Measurements from ENCODE around the gene FGF12.

DNA sequence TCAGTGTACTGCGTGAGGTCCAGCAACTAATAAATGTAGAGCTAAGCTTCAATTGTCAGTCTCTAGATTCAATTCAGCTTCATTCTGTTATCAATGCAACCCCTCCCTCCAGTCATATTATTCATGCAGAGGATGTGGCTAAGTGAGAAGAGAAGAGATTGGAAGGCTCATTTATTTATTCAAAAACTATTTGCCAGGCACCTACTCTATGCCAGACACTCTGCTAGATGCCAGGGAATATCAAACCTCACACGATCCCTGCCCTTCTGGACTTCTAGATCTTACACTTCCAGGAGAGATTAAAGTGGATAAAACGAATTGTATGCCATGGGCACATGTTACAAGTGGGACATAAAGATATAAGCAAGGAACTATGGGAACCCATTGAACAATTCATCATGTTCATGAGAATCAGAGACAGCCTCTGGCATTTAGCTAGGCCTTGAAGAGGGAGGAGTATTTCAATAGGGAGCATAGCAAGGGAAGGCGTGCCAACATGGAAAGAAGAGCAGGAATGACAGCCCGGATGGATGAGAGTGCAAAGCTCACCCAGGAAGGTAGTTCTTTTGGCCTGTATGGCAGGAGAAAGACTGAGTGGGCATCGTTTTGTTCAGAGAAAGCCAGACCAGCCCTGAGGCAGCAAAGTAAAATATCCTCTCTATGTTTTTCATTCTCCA is 75.4 kb downstream of the FGF12 start:
- TF ChIP-seq REST (IDR thresholded peaks at IDR 0.05; ENCODE audit: unreplicated experiment) (no peak), CREB1 (CRISPR knock-in tag; IDR thresholded peaks at IDR 0.05; ENCODE audit: low read depth) (no peak), EZH2 (IDR thresholded peaks at IDR 0.05; ENCODE audit: low read depth, unreplicated experiment) (no peak), POLR2AphosphoS5 (IDR thresholded peaks at IDR 0.05; ENCODE audit: low read depth) (no peak), ETS1 (IDR thresholded peaks at IDR 0.05) (no peak)
- TF ChIP-seq, protein P1, sequence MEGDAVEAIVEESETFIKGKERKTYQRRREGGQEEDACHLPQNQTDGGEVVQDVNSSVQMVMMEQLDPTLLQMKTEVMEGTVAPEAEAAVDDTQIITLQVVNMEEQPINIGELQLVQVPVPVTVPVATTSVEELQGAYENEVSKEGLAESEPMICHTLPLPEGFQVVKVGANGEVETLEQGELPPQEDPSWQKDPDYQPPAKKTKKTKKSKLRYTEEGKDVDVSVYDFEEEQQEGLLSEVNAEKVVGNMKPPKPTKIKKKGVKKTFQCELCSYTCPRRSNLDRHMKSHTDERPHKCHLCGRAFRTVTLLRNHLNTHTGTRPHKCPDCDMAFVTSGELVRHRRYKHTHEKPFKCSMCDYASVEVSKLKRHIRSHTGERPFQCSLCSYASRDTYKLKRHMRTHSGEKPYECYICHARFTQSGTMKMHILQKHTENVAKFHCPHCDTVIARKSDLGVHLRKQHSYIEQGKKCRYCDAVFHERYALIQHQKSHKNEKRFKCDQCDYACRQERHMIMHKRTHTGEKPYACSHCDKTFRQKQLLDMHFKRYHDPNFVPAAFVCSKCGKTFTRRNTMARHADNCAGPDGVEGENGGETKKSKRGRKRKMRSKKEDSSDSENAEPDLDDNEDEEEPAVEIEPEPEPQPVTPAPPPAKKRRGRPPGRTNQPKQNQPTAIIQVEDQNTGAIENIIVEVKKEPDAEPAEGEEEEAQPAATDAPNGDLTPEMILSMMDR (conservative IDR thresholded peaks at IDR 0.05; ENCODE audit: low read depth in 2 of 2), result no peak
